Progenitor cell of endocrine pancreas (in vitro differentiated cells): ENCODE results near the gene EFL1. TPM values are rescaled to one million over a fixed set of nuclear protein-coding genes. Genes with fewer than 3 reads are reported as not detected.
A peak's percentile ranks its signal among the peaks of the same experiment; 100 is the strongest.
"Not testable (repeated sequence)": the region's sequence is repeated elsewhere in the genome, so short reads cannot be mapped to it uniquely, and the experiment has no call there.

ENCODE experiments used
- DNase-seq: peaks from one replicate; pipeline ENCODE4 v3.0.0; 2021; ENCODE audit warnings: low spot score; ENCODE audit not compliant: unreplicated experiment
- H3K27ac Mint-ChIP-seq: 2 replicates; pipeline ENCODE4 v1.8.0; 2021; ENCODE audit warnings: mild to moderate bottlenecking, moderate library complexity, mixed read lengths
- H3K27me3 Mint-ChIP-seq: 2 replicates; pipeline ENCODE4 v1.8.0; 2021; ENCODE audit warnings: mixed read lengths
- H3K36me3 Mint-ChIP-seq: 2 replicates; pipeline ENCODE4 v1.8.0; 2022; ENCODE audit warnings: mixed read lengths; ENCODE audit not compliant: insufficient read depth
- H3K4me1 Mint-ChIP-seq: 2 replicates; pipeline ENCODE4 v1.8.0; 2021; ENCODE audit warnings: low read depth, mixed read lengths
- H3K4me3 Mint-ChIP-seq: 2 replicates; pipeline ENCODE4 v1.8.0; 2021; ENCODE audit warnings: low read depth, mild to moderate bottlenecking, moderate library complexity, mixed read lengths
- H3K9me3 Mint-ChIP-seq: 2 replicates; pipeline ENCODE4 v1.8.0; 2021; ENCODE audit warnings: low read depth, mixed read lengths
- long read RNA-seq: library from polyadenylated mRNA; unstranded; transcript quantifications from one replicate; pipeline ENCODE4 v2.0.0, GENCODE V29; 2020
- total RNA-seq: library from RNA; stranded (reverse); gene quantifications from 2 replicates; pipeline ENCODE4 v1.2.1, GENCODE V29; 2021
- TF ChIP-seq, protein P1 (sequence below): fragments of 200-600 bp; sonication (generic); IDR thresholded peaks from one replicate; pipeline ENCODE4 v1.5.0; 2021; ENCODE audit warnings: antibody characterized with exemption, mild to moderate bottlenecking; ENCODE audit not compliant: unreplicated experiment

EFL1 gene
- total RNA-seq, result 30.3 and 31.1 TPM in 2 replicates
- long read RNA-seq, transcript EFL1-201 (20 exons, 3,675 nt), result major isoform, 61 of 165 reads
- long read RNA-seq, partial matches to known transcripts, result 81 of 165 reads
- long read RNA-seq, other reads (novel, unspliced or antisense), result 21 of 165 reads

DNA sequence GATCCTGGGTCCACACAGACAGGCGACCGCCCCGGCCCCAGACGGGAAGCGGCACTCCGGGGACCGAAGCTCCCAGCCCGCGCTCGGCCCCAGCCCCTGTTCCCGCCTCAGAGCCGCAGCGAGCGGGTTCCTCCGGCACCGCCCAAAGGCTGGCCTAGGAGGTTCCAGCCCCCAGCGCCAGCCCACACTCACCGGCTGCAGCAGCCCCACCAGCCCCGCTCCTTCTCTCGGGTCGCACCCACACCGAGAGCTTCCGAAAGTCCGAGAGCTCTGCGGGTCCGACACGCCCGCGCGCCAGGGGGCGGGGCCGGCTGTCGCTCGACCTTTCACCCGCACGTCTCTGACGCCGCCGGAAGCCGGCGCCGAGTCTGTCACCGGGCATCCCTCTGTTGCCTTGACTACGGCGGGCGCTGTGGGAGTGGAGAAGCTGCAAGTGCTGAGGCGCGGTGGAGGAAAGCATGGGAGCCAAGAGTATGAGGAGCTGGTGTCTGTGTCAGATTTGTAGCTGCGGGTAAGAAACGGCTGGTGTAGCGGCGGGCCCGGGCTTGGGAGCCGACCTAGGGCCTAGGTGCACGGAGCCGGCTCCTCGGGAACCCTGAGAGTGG lies at the start of gene EFL1, which contains the start of gene SAXO2:
Gene EFL1, minus strand, starts transcription at position 313 of the 605 bp plus-strand sequence. CDS start 956 bp downstream, outside the sequence.
Gene SAXO2, plus strand, starts transcription at position 397 of the 605 bp plus-strand sequence. Its CDS starts 62 bp downstream, at position 459.
- peaks cover 9% of the 10 kb centered on the region for H3K36me3 Mint-ChIP-seq
- peaks cover 40% of the 10 kb centered on the region for H3K4me1 Mint-ChIP-seq
- no peaks in the 10 kb centered on the region for H3K27me3 Mint-ChIP-seq
- H3K4me3 Mint-ChIP-seq, result peak within 1 kb of the TSS; percentile 91
- no peaks in the 10 kb centered on the region for H3K9me3 Mint-ChIP-seq
- H3K27ac Mint-ChIP-seq, result peak within 1 kb of the TSS; percentile 95
- TF ChIP-seq, protein P1, sequence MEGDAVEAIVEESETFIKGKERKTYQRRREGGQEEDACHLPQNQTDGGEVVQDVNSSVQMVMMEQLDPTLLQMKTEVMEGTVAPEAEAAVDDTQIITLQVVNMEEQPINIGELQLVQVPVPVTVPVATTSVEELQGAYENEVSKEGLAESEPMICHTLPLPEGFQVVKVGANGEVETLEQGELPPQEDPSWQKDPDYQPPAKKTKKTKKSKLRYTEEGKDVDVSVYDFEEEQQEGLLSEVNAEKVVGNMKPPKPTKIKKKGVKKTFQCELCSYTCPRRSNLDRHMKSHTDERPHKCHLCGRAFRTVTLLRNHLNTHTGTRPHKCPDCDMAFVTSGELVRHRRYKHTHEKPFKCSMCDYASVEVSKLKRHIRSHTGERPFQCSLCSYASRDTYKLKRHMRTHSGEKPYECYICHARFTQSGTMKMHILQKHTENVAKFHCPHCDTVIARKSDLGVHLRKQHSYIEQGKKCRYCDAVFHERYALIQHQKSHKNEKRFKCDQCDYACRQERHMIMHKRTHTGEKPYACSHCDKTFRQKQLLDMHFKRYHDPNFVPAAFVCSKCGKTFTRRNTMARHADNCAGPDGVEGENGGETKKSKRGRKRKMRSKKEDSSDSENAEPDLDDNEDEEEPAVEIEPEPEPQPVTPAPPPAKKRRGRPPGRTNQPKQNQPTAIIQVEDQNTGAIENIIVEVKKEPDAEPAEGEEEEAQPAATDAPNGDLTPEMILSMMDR, result no peak
- DNase-seq, result peak; percentile 85

DNA sequence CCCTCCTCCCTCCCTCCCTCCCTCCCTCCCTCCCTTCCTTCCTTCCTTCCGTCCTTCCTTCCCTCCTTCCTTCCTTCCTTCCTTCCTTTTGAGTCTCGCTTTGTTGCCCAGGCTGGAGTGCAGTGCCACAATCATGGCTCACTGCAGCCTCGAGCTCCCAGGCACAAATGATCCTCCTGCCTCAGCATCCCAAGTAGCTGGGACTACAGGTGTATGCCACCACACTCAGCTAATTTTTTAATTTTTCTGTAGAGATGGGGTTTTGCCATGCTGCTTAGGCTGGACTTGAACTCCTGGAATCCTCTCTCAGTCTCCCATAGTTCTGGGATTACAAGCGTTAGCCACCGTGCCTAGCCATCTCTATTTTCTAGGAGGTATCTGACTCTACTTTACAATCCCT lies 48.8 kb upstream of the EFL1 start:
- not testable (repeated sequence) for H3K36me3 Mint-ChIP-seq, H3K4me3 Mint-ChIP-seq, H3K27ac Mint-ChIP-seq, H3K27me3 Mint-ChIP-seq, H3K9me3 Mint-ChIP-seq, H3K4me1 Mint-ChIP-seq, DNase-seq

DNA sequence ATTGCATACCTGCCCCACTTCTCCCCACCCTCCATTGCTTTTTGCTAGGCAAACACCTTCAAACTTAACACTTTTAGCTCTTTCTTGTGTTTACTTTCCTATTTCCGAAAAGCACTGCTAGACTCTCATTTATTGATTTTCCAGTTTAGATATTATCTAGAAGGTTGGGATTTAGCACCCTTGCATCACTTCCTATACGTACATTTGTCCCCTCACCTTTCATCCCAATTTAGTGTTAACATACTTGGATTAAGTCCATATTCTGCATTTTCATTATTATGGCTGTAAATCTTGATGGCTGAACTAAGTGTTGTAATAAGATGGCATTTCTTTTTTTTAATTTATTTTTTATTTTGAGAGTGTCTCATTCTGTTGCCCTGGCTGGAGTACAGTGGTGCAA lies 47.3 kb upstream of the EFL1 start:
- no peak for DNase-seq
- TF ChIP-seq, protein P1, result no peak
- Mint-ChIP-seq H3K27me3 (peaks cover 4% of the 10 kb centered on the region), H3K9me3 (peaks cover 3% of the 10 kb centered on the region), H3K27ac (no peak overlapping the region), H3K4me3 (no peak overlapping the region), H3K36me3 (no peaks in the 10 kb centered on the region), H3K4me1 (peaks cover 2% of the 10 kb centered on the region)

DNA sequence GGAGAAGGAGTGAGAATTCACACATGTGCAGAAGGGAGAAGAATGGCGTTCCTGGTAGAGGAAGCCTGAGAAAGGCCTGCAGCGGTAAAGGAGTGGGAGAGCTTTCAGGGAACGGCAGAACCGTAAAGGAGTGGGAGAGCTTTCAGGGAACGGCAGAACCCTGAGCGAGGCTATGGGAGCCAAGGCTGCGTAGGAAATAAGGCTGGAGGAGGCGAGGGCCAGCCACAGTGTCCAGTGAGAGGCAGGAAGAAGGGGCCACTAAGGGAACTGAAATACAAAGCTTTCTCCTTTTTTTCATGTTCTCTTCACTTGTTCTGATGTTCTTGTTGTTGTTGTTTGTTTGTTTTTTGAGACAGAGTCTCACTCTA lies 45.2 kb upstream of the EFL1 start:
- Mint-ChIP-seq H3K9me3 (peaks cover 3% of the 10 kb centered on the region), H3K27me3 (peaks cover 7% of the 10 kb centered on the region), H3K36me3 (no peaks in the 10 kb centered on the region), H3K27ac (no peak overlapping the region), H3K4me1 (peaks cover 2% of the 10 kb centered on the region), H3K4me3 (no peak overlapping the region)
- DNase-seq, result no peak
- TF ChIP-seq, protein P1, result no peak

DNA sequence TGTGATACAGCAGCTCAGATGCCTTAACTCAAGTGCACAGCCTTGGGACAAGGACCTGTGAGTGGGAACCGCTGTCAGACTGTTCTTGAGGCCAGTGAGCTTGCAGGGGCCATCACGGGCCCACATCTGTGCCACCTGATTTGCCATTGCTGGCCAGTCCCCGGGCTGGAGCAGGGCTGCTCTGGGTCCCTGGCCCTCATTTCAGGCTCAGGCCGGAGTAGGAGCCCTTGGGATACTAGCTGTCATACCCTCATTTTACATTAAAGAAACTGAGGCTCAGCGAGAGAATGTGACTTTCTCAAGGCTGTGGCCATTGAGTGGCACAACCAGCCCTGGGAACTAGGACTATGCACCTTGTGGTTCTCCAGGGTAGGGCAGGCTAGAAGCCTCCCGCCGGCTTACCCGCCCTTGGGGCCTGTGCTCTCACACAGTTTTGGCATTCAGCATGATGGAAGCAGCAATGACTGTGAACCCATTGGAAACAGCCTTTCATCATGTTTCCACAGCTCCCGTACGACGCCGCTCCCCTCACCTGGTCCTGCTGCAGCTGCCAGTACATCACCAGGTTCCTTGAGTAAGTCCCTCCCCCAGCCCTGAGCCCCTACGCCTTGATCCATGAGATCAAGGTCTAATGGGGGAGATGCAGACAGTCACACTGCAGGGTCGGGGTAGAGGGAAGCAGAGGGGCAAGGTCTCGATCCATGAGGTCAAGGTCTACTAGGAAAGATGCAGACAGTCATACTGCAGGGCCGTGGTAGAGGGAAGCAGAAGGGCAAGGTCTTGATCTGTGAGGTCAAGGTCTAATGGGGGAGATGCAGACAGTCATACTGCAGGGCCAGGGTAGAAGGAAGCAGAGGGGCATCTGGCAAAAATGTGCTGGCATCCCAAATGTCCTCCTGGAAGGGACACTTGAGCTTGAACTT lies 44.5 kb upstream of the EFL1 start:
- Mint-ChIP-seq H3K36me3 (no peaks in the 10 kb centered on the region), H3K9me3 (peaks cover 3% of the 10 kb centered on the region), H3K27me3 (peaks cover 7% of the 10 kb centered on the region), H3K4me1 (peaks cover 2% of the 10 kb centered on the region), H3K27ac (no peak overlapping the region), H3K4me3 (no peak overlapping the region)
- DNase-seq, result no peak
- TF ChIP-seq, protein P1, result no peak
